ENCODE measurements around the gene CLHC1. TPM values are rescaled to one million over a fixed set of nuclear protein-coding genes. Genes with fewer than 3 reads are reported as not detected.

The CLHC1 gene
- total and polyA plus RNA-seq, 2 of the 8 experiments (the other 6 are each of a cell fraction or from before 2014, with no cell fraction given): 2.6 to 10.8 TPM

DNA sequence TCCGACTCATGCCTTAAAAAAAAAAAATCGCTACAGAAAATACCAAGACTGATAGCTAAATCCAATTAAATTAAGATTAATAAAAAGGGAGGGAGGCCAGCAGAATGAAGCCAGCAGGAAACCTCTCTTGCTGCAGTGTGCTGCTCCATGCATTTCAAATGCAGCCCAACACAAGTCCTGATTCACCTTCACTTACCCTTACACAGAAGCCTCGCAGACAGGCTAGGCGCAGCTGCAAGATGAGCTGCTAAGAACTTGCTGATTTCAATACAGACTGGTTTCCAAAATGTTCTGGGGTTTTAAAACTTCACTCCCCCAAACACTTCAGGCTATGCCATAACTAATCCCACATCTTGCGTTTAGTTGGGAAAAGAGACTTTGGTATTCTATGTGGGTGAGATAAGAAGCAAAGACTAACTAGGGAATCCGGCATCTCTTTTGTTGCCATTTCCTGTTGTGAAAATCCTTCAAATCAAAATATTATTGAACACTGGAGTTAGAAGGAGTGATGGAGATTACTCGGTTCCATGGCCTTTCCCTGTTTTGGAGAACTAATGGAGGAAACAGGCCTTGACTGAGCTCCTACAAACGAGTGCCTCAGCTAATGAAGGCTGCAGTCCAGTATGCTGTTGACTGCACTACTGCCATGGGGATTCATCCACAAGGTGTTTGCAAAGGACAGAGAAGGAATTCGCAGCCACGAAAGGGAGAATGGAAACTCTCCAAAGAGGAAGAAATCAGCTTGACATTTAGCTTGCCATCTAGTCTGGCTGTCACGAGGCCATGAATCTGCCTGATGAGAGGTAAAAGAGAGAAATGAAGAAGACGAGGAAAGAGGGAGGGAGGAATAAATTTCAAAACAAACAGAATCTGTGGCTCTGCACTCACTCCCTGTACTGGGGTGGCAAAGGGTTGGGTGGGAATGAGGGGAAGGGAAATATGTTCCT lies 67.3 kb downstream of the CLHC1 start (continued):
- TF ChIP-seq, protein P1, sequence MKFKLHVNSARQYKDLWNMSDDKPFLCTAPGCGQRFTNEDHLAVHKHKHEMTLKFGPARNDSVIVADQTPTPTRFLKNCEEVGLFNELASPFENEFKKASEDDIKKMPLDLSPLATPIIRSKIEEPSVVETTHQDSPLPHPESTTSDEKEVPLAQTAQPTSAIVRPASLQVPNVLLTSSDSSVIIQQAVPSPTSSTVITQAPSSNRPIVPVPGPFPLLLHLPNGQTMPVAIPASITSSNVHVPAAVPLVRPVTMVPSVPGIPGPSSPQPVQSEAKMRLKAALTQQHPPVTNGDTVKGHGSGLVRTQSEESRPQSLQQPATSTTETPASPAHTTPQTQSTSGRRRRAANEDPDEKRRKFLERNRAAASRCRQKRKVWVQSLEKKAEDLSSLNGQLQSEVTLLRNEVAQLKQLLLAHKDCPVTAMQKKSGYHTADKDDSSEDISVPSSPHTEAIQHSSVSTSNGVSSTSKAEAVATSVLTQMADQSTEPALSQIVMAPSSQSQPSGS (IDR thresholded peaks at IDR 0.05; ENCODE audit: low read length): no peak
- TF ChIP-seq SIN3A (conservative IDR thresholded peaks at IDR 0.05 in 1 of 2, IDR thresholded peaks at IDR 0.05 in 1 of 2; ENCODE audit: low read depth in 1 of 2, low read length in 2 of 2): no peak
- TF ChIP-seq GABPA (IDR thresholded peaks at IDR 0.05; ENCODE audit: borderline replicate concordance, insufficient read depth, low read length): no peak
- no peak for TF ChIP-seq TBP (IDR thresholded peaks at IDR 0.05; ENCODE audit: low read depth, low read length)
- no peak for TF ChIP-seq TEAD4 (IDR thresholded peaks at IDR 0.05; ENCODE audit: low read depth, low read length)
